ENCODE results near the gene PLIN3. TPM values are rescaled to one million over a fixed set of nuclear protein-coding genes. Genes with fewer than 3 reads are reported as not detected.
A peak's percentile ranks its signal among the peaks of the same experiment; 100 is the strongest.
"Not testable (repeated sequence)": the region's sequence is repeated elsewhere in the genome, so short reads cannot be mapped to it uniquely, and the experiment has no call there.

Gene PLIN3
- total RNA-seq, 1 donor from 2014 or later: 60.2 TPM

DNA sequence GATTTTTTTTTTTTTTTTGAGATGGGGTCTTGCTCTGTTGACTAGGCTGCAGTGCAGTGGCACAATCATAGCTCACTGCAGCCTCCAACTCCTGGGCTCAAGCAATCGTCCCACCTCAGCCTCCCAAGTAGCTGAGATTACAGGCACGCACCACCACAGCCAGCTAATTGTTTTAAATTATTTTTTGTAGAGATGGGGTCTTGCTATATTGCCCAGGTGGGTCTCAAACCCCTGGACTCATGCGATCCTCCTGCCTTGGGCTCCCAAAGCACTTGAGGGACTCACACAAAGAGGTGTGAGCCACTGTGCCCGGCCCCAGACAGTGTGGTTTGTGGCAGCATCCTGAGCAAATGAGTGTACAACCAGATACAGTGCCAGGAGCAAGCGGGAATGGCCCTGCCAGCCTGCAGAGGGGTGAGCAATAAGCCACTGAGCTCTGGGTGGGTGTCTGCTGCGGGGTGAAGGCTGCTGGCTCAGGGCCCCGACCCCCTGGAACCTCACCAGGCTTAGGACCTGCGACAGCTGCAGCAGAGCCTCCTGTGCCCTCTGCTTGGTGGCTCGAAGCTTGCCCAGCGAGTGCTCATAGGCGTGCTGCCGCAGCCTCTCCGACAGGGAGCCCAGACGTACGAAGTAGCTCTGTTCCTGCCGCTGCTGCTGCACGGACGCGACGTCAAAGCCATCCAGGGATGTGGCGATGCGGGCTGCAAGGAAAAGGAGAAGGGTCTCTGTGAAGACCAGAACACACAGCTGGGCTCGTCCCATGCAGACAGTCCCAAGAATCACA is 20.1 kb downstream of the PLIN3 start:
- no peak for DNase-seq (ENCODE audit: low spot score)

DNA sequence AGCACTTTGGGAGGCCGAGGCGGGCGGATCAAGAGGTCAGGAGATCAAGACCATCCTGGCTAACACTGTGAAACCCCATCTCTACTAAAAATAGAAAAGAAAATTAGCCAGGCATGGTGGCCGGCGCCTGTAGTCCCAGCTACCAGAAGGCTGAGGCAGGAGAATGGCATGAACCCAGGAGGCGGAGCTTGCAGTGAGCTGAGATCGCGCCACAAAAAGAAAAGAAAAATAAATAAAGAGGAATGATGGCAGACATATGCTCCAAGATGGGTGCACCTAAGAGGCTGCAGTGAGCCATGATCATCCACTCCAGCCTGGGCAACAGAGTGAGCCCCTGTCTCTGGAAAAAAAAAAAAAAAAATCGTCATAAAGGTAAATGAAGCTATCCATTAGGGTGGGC is 21.5 kb downstream of the PLIN3 start:
- not testable (repeated sequence) for DNase-seq (ENCODE audit: low spot score)

DNA sequence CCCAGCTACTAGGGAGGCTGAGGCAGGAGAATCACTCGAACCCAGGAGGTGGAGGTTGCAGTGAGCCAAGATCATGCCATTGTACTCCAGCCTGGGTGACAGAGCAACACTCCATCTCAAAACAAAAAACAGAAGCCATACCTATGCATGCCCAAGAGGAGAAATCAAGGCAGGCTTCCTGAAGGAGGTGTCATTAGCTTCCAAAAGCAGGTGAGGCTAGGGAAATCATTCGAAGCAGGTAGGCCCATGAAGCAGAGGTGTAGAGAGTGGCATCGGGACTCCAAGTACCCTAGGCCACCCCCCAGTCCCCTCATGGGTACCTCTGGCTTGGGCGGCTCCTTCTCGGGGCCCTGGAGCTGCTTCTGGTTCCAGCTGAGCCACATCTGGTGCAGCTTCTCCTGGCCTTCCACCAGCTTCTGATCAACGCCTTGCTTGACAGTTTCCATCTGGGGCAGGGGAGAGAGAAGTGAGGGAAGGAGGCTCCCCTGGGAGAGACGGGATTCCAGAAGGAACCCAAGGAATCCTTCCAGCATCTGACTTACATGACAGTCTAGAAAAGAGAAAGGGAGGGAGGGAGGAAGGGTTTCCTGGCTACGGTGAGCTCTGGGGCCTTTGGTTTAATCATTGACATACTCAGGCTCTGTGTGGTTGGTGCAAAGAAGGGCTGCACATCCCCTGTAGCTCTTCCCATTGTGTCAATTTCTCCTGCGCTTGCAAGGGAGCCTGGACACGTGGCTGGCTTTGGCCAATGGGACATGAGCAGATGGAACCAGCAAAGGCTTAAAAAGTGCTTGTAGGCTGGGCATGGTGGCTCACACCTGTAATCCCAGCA is 22.9 kb downstream of the PLIN3 start:
- peak; percentile 23 for DNase-seq (ENCODE audit: low spot score)

GRCh38 chr19:4843647-4843965 is 23.9 kb downstream of the PLIN3 start:
- no peak for DNase-seq (ENCODE audit: low spot score)

DNA sequence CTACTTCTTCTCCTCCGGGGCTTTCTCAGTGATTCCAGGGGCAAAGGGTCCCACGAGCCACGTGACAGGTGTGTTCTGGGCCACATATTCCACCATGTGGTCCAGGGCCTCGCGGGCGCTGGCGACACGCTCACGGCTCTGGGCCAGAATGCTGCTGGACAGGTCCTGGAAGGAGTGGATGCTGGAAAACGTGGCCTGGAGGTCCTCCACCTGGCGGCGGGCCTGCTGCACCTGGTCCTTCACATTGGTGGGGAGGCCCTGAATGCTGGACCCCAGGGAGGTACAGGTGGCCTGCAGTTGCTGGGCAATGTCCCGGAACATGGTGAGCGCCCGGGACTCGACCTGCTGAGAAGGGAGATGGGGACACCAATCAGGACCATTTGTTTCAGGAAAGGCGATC is 28.3 kb downstream of the PLIN3 start:
- DNase-seq (ENCODE audit: low spot score): no peak

- no peak for DNase-seq (ENCODE audit: low spot score)
Measured at GRCh38 chr19:4832776-4833175, 34.7 kb downstream of the PLIN3 start.

- not testable (repeated sequence) for DNase-seq (ENCODE audit: low spot score)
Measured at GRCh38 chr19:4831979-4832340, 35.5 kb downstream of the PLIN3 start.

DNA sequence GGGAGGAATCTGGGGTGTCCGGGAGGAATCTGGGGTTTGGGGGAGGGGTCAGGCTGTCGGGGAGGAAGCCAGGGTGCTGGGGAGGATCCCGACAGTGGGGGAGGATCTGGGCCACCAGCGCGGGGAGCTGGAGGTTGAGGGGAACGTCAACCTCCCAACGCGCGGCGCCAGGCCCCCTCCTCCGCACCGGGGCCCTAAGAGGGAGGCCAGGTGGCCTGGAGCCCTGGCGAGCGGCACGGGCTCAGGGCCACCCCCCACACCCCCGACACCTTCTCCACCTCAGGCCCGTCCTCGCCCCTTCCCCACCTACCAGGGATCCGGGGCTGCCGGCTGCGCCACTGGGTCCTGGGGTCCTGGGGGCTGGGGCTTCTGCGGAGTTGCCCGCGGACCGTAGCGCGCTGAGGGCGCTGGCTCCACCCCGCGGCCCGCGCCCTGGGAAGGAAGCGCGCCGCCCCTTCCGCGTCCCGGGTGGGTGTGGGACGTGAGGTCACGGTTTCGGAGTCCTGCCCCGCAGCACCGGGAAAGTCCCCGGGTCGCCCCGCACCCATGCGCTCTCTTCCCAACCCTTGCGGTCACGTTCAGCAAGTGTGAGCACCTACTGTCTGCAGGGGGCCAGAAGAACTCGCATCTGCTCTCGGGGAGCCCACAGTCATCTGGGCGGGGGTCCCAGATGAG is 36.0 kb downstream of the PLIN3 start, which contains the start of gene TICAM1:
Gene TICAM1, minus strand, starts transcription at position 409 of the 675 bp plus-strand sequence. CDS start 13,335 bp downstream, outside the sequence.
- DNase-seq (ENCODE audit: low spot score): peak; percentile 66

DNA sequence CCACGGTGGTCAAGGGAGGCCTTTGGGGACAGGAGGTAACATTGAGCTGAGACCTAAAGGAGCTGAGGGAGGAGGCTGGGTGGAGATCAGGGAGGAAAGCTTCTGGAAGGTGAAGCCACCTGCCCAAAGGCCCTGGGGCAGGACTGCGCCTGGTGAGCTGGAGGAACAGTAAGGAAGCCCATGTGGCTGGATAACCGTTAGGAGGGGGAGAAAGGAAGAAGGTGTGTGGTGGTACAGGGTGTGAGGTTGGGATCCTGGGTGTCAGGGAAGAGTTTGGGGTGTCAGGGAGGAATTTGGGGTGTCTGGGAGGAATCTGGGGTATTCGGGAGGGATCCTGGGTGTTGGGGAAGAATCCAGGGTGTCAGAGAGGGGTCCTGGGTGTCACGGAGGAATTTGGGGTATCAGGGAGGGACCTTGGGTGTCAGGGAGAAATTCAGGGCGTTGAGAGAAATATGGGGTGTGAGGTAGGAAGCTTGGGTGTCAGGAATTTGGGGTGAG is 36.6 kb downstream of the PLIN3 start:
- no peak for DNase-seq (ENCODE audit: low spot score)

GRCh38 chr19:4830332-4830731 is 37.1 kb downstream of the PLIN3 start:
- no peak for DNase-seq (ENCODE audit: low spot score)

GRCh38 chr19:4829001-4829712 is 38.3 kb downstream of the PLIN3 start:
- DNase-seq (ENCODE audit: low spot score): peak; percentile 73

DNA sequence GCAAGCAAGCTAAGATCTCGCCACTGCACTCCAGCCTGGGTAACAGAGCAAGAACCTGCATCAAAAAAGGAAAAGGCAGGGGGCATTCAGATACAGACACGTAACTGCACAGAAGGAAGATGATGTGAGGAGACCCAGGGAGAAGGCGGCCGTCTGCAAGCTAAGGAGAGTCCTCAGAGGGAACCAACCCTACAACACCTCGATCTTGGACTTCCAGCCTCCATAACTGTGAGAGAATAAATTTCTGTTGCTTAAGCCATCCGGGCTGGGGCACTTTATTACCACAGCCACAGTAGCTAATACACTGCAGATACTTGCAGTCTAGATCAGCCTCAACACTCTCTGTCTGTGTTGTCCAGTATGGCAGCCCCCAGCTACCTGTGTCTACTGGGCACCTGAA is 43.9 kb downstream of the PLIN3 start:
- DNase-seq (ENCODE audit: low spot score): no peak

DNA sequence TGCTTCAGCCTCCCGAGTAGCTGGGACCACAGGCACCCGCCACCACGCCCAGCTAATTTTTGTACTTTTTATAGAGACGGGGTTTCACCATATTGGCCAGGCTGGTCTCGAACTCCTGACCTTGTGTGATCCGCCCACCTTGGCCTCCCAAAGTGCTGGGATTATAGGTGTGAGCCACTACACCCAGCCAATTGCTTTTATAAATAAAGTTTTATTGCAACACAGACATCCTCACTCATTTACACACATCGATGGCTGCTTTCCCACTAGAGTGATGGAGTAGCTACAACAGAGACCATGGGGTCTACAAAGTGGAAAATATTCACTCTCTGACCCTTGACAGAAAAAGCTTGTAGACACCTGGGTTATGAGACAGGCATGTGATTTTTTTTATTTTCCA is 45.1 kb downstream of the PLIN3 start:
- not testable (repeated sequence) for DNase-seq (ENCODE audit: low spot score)

DNA sequence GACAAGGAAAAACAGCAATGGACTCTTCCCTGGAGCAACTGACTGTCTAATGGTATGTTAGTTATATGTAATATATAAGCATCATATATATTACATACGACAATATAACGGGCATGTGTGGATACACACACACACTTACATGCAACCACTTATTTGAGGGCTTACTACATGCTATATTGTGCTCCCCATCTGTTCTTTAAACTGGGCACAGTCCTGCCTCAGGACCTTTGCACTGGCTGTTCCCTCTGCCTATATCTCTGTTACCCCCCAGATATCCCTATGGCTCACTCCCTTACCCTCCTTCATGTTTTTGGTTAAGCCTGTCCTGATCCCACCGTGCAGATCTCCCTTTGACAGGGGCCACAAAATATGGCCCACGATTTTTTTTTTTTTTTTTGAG is 46.2 kb downstream of the PLIN3 start:
- no peak for DNase-seq (ENCODE audit: low spot score)

DNA sequence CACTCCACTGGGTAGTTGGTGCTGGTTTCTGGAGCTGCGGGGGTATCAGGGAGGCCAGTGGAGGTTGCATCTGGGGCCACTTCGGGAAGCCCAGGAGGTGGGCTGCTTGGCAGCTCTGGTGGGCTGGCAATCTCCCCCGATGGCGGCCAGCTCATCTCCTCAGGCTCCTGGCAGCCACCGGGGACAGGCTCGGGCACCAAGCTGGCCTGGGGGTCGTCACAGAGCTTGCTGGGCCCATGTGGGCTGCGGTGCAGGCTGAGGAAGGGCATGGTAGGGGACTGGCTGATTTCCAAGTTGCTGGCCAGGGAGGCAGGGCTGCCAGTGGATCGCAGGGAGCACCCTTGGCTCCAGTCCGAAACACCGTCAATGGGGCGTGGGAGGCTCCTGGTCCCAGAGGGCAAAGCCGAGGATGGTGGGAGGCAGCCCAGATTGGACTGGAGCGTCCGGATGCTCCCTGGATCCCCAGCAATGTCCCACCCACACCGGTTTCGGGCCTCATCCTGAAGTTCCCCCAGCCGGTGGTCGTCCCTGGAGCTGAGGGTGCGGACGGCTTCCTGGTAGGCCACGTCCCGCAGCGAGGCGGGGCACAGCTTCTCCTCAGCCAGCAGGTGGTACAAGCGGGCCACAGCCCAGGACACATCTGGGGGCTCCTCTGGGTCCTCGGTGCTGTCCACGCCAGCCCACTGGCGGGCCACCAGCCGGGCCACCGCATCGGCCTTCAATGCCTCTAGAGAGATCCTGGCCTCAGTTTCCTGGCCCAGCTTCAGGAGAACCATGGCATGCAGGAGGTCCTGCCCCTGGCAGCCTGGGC is 49.8 kb downstream of the PLIN3 start:
- DNase-seq (ENCODE audit: low spot score): no peak

- no peak for DNase-seq (ENCODE audit: low spot score)
Measured at GRCh38 chr19:4816950-4817278, 50.6 kb downstream of the PLIN3 start.

GRCh38 chr19:4816202-4816949 is 51.1 kb downstream of the PLIN3 start:
- DNase-seq (ENCODE audit: low spot score): no peak

DNA sequence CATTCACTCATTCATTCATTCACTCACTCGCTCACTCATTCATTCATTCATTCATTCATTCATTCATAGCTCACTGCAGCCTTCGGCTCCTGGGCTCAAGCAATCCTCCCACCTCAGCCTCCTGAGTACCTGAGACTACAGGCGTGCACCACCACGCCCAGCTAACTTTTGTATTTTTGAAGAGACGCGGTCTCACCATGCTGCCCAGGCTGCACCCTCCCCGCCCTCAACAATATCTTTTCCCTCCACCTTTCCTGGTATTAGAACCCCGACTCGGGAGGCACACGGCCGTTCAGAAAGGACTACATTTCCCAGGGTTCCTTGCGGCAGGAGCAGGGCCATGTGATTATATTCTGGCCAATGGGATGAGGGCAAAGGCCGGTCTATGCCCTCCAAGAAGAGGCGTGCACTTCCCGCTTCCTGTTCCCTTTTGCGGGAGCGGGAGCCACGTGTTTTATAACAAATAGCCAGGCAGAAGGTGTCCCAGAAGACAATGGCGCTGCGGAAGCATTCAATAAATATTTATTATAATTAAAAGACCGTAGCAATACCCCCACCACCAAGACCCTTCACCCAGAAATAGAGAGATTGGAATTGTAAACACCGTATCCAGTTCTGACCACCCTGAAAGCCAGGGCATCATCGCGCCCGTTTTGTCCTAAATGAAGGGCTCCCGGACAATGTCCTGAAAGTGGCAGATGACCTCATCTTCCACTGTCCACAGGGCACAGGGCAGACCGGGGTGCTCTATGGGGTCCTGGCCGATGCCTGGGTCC is 51.9 kb downstream of the PLIN3 start:
- peak; percentile 93 for DNase-seq (ENCODE audit: low spot score)

DNA sequence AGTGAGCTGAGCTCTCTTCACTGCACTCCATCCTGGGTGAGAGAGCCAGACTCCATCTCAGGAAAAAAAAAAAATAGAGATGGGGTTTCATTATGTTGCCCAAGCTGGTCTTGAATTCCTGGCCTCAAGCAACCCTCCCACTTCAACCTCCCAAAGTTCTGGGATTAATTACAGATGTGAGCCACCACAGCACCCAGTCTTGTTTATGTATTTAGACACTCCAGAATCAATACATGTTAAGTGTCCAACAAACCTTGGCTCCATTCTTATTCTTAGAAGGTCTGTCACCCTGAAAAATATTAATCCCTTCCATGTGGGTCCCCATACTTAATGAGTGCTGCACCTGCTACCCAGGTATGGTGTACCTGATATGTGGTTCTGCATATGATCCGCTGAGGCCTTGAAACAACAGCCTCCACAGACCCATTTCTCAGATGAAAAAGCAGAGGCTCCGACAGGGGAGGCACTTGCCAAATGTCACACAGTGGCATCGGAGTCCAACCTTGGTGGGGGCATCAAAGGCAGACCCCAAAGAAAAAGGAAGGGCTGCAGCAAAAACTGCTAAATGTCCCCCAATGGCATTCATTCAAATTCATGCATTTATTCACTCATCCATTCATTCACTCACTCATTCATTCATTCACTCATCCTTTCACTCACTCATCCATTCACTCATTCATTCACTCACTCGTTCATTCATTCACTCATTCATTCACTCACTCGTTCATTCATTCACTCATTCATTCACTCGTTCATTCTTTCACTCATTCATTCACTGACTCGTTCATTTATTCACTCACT is 52.6 kb downstream of the PLIN3 start:
- DNase-seq (ENCODE audit: low spot score): no peak

All from mucosa of gallbladder (tissue), 1 donor.